Stimulated activated naive CD8-positive, alpha-beta T cell treated with anti-CD3 and anti-CD28 coated beads, Interleukin-15, Interleukin-2, amounts not matched to agents 100 U/mL and 50 U/mL, for 24 hours (primary cell): ENCODE data around the gene MMP3.

Source experiments
- ATAC-seq: fragments of 150-1000 bp; cut with Tn5 transposase; one replicate; pipeline ENCODE4 v1.10.0; 2021
- DNase-seq: peaks from one replicate; pipeline ENCODE4 v3.0.0; 2021

Gene MMP3

DNA sequence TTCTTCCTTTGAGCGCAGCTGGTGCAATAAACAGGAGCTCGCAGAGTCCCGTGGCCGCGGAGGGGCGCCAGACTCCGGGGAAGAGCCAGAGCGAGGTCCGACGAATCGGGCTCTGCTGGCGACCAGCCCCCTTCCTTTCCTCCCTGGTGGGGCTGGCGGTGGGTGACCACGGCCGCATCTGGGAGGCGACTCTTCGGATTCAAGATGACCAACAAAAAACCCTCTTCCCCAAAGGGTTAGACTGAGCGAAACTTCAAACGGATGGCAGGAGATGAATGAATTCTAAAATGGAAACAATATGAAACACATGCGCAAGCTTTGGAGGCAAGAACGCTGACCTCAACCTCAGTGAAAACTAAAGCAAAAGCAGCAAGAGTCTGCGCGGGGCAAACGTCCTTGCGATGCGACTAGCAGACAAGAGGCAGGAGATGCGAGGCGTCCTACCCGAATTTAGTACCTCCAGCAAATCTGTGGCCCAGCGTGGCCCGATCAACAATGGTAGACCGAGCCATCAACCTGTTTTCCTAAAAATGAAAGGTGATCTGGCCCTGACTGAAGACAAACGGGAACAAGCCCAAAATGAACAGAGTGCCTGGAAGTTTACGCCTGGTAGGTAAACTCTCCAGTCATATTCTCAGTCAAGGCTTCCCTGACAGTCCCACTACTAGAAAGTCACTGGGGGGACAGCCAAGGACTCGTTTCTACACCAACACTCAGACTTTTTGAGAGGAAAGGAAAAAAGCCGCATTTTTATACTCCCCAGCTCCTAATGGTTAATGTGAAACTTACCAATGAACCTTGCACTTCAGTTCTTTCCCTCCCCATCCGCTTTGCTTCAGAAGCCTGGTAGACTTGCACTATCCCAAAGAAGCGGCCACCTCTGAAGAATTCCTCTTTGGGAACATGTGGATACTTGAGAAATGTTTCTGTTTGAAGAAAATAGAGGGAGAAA lies 11.6 kb downstream of the MMP3 start:
- ATAC-seq (no peak), DNase-seq (peak; percentile 11)

- DNase-seq = no peak
- ATAC-seq = no peak
These were observed 12.3 kb downstream of the MMP3 start for GRCh38 chr11:102831128-102831488.

DNA sequence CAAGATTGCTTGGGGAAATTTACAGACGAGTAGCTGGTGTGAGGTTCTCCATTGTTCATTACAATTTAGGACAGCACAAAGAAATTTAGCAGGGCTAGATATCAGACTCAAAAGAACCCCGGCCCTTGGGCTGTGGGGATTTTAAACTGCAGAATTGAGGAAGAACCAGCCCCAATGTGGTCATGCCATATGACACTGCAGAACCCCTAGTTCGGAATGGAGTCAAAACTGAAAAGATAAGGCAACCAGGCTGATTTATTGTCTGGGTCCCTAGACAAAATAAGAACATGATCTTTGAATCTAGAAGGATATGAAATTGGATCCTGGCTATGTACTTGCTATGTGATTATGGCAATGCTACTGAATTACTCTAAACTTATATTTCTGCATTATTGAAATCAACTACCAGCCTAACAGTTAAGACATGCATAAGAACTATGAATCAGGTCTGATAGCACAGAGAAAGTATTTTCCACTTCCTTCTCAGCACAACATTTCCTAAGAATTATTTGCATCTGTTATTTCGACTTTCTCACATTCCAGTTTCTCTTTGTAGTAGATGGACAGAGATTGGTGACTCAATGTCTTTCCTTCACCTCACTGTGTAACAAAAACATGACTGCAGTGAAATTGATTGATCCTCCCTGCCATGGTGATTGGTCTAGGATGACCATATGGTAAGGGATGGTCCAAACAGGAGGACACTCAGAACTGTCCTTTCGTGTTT lies 13.2 kb downstream of the MMP3 start:
- DNase-seq = no peak

GRCh38 chr11:102829316-102830000 lies 14.0 kb downstream of the MMP3 start:
- no peak for ATAC-seq
- DNase-seq = no peak

More for the DNA sequence above, 13.2 kb downstream of the MMP3 start:
- no peak for ATAC-seq

- DNase-seq (no peak), ATAC-seq (no peak)
These were observed 18.9 kb downstream of the MMP3 start for GRCh38 chr11:102824556-102824955.

DNA sequence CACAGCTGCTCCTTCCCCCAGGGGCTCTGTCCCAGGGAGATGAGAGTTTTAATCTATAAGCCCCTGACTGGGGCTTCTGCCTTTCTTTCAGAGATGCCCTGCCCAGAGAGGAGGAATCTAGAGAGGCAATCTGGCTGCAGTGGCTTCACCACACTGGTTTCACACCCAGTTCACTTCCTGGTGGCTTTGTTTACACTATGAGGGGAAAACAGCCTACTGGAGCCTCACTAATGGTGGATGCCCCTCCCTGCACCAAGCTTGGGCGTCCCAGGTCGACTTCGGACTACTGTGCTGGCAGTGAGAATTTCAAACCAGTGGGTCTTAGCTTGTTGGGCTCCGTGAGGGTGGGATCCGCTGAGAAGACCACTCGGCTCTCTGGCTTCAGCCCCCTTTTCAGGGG lies 23.9 kb downstream of the MMP3 start:
- ATAC-seq = no peak

GRCh38 chr11:102813484-102813883 lies 29.9 kb downstream of the MMP3 start:
- no peak for DNase-seq
- no peak for ATAC-seq

More for the DNA sequence above, 23.9 kb downstream of the MMP3 start:
- no peak for DNase-seq

- no peak for ATAC-seq
- DNase-seq = no peak
These were observed 31.2 kb downstream of the MMP3 start for GRCh38 chr11:102812188-102812587.

DNA sequence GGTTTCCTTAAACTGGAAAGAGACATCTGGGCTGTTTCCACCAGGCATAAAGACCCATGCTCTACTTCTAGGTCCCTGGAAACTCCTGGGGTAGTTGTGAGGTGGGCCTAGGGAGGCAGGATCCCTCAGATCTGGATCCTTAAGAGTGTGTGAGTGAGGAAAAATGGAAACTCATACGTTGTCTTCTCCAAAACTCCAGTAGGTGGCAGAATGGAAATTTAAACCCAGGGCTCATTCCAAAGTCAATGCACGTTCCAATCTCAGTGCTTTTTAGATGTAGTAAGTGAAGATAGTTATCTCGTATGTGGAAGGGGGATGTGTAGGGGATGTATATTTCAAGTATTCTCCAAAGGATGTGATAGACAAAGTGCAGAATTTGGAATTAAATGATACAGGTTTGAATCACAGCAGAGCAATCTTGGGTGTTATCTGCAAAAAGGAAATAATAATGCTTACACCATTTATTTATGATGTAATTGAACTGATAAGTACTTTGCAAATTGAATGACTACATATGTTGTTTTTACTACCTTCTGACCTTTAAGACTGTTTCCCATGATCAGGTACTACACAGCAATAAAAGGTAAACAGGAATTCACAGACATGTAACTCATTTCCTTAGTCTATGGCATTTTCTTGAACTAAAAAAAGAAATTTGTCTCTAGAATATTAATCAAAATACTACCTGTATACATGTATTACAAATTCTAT lies 32.3 kb downstream of the MMP3 start:
- DNase-seq (no peak), ATAC-seq (no peak)

DNA sequence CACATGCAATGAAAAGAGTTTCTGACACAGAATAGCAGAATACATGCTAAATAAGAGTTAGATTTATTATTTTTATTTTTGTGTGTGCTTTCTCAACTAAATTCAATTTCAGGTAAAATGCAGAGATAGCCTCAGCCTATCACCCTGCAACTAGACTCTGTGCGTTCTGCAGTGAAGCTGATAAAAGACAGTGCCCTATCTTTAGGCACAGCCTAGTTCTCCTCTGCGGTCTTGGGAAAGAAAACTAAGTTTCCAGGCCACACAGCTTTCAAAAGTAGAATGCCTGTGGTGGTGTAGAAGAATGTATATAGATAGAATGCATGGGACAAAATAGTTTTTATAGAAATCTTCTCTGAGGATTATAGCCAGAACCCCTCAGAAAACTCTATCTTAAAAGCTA lies 33.4 kb downstream of the MMP3 start:
- ATAC-seq (no peak), DNase-seq (no peak)

DNA sequence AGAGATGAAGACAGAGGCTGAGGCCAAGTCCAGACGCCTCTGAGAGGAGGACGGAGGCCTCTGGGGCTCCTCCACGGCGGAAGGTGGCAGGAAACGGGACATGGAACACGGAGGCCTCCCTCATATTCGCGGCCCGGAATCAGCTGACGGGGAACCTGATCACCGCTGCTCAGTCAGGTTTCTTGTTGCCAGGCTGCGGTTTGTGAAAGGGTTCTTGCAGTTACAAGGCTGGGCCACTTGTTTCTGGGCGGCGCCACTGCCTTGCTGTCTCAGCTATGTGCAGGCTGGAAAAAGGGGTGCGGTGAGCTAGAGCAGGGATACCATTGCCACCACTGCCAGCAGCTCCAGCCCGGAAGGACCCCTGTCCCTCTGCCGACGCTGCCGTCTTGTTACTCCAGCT lies 35.5 kb downstream of the MMP3 start:
- DNase-seq (peak; percentile 4), ATAC-seq (no peak)

- no peak for DNase-seq
- no peak for ATAC-seq
These were observed 37.1 kb downstream of the MMP3 start for GRCh38 chr11:102806296-102806695.

DNA sequence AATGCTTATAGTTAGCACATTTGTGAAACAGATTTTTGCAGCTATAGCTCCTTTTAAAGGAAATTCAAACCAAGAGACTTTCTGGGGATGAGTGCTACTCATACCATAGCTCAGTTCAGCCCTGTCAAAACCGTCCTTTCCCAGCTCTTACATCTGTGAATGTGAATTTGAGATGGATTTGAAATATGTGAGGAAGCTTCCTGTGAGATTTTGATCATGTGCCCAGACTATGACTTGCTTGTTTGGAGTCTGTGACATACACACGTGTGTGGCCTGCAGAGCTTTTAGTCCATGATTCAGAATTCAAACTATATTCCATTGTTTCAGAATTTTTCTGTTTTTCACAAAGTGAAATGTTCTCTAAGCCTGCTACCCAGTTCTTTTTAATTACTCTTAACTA lies 41.1 kb downstream of the MMP3 start:
- DNase-seq (no peak), ATAC-seq (no peak)

DNA sequence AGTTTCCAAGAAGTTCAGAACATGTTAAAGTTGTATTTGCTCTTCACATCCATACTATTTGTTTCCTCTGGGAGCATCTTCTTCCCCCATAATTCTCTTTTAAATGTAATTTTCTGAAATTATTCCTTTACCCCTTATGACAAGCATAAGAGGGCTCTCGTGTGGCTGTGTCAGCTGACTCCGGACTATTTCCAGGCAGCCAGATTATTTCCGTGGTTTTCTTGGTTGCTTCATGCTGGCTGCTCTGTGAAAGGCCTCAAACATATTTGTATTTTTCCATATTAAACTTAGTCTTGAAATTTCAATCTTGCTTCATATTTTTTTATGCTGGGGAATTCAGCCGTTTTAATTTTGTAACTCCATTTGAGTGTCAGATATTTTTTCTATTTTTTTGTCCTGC lies 42.6 kb downstream of the MMP3 start:
- DNase-seq (no peak), ATAC-seq (no peak)

GRCh38 chr11:102799681-102800340 lies 43.6 kb downstream of the MMP3 start:
- ATAC-seq (no peak), DNase-seq (no peak)

- ATAC-seq (no peak), DNase-seq (no peak)
These were observed 45.2 kb downstream of the MMP3 start, which contains the start of gene MMP1 for GRCh38 chr11:102798012-102798746. MMP1 (minus strand) TSS chr11:102798160; CDS start chr11:102798092, 68 bp downstream.

- ATAC-seq = peak; percentile 82
- DNase-seq = peak; percentile 19
These were observed 49.0 kb downstream of the MMP3 start for GRCh38 chr11:102794382-102794781.

DNA sequence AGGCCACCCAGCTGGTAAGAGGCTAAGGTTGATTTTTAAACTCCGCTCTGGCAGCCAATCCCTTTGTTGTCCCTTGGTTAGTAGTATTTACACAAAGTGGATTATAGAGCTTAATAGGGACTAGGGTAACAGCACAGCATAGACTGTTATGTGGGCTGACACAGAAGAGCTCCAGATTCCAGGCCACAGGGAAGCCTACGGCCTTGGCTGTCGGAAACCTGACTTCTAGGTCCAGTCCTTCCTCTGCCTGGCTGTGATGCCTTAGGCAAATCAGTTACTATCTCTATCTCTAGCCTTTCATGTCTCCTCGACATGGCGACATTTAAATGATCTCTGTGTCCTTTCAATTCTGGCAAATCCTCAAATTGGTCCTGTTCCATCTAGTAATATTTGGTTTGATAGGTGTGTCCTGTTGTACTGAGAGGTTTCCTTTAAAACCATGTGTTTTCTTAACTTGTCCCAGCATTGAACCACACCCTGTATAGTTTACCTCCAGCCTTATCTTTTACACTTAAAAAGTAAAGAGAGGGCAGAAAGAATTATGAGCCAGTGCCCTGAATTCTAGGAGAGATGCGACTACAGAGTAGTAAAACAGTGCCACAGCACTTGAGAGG lies 49.6 kb downstream of the MMP3 start:
- DNase-seq = no peak
- no peak for ATAC-seq

GRCh38 chr11:102792604-102793003 lies 50.8 kb downstream of the MMP3 start:
- no peak for ATAC-seq
- DNase-seq = no peak
